Cardiac fibroblast (primary cell): ENCODE results near the gene AMMECR1.

ENCODE experiments used
- DNase-seq, 2 donors: peaks; one replicate each; pipeline versions ENCODE4 v3.0.0 to v3.0.0-alpha.2; 2010; ENCODE audit warnings: low read depth in 2 of 2
- H3K4me3 ChIP-seq, 2 donors: replicated peaks in 1 of 2; 1 replicate in 1 of 2; 2 replicates in 1 of 2; pipeline ENCODE4 v1.5.1; 2011; ENCODE audit warnings: low read depth in 2 of 2, low read length in 2 of 2, mild to moderate bottlenecking in 2 of 2, moderate library complexity in 1 of 2
- CTCF ChIP-seq: IDR thresholded peaks from one replicate; pipeline ENCODE4 v1.5.1; 2011; ENCODE audit warnings: low read depth, mild to moderate bottlenecking, low read length, inconsistent platforms

Gene AMMECR1

GRCh38 chrX:110215411-110215810 lies 102.5 kb downstream of the AMMECR1 start:
- H3K4me3 ChIP-seq, result no peak overlapping the region
- peak in 1 of 2 donors; percentile 14 for DNase-seq
- no peak for TF ChIP-seq CTCF

- no peak overlapping the region for H3K4me3 ChIP-seq
- no peak for TF ChIP-seq CTCF
- no peak for DNase-seq
These were observed 103.2 kb downstream of the AMMECR1 start for GRCh38 chrX:110214684-110215083.

GRCh38 chrX:110213183-110213582 lies 104.7 kb downstream of the AMMECR1 start:
- no peak for DNase-seq
- no peak for TF ChIP-seq CTCF
- no peak overlapping the region for H3K4me3 ChIP-seq

- no peak overlapping the region for H3K4me3 ChIP-seq
- DNase-seq, result no peak
- TF ChIP-seq CTCF, result no peak
These were observed 105.6 kb downstream of the AMMECR1 start for GRCh38 chrX:110212299-110212698.

- no peak for DNase-seq
- no peak for TF ChIP-seq CTCF
- no peak overlapping the region for H3K4me3 ChIP-seq
These were observed 106.5 kb downstream of the AMMECR1 start for GRCh38 chrX:110211340-110211739.

- no peak for TF ChIP-seq CTCF
- DNase-seq, result peak; percentile 57 to 87
- H3K4me3 ChIP-seq, result peak overlapping the region in 1 of 2 donors; percentile 4
These were observed 107.3 kb downstream of the AMMECR1 start for GRCh38 chrX:110210417-110211139.

- DNase-seq, result no peak
- no peak for TF ChIP-seq CTCF
- H3K4me3 ChIP-seq, result no peak overlapping the region
These were observed 109.8 kb downstream of the AMMECR1 start for GRCh38 chrX:110208092-110208491.
